NCI-H524 treated with DMSO at 0.1 percent for 48 hours (cell line): ENCODE data around the gene CAPN12.

Experiments used
- DNase-seq: peaks from one replicate; lab custom pipeline; 2025; lab: John Stamatoyannopoulos, UW

The CAPN12 gene

GRCh38 chr19:38709671-38710415 is 34.4 kb downstream of the CAPN12 start:
- no peak for DNase-seq

DNA sequence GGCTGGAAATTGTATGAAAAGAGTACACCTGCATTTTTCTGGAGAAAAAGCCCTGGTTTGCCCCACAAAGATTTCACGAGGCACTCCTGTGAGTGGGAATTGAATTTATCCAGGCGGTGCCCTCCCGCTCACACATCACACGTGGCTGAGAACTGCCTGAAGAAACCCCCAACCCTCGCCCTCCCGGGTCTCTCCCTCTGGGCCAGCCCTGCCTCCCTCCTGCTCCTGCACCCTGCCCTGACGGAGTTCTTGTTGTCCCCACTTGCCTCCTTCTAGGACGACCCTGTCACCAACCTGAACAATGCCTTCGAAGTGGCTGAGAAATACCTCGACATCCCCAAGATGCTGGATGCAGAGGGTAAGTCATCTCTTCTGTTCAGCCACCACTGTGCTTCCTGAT is 35.2 kb downstream of the CAPN12 start:
- no peak for DNase-seq

DNA sequence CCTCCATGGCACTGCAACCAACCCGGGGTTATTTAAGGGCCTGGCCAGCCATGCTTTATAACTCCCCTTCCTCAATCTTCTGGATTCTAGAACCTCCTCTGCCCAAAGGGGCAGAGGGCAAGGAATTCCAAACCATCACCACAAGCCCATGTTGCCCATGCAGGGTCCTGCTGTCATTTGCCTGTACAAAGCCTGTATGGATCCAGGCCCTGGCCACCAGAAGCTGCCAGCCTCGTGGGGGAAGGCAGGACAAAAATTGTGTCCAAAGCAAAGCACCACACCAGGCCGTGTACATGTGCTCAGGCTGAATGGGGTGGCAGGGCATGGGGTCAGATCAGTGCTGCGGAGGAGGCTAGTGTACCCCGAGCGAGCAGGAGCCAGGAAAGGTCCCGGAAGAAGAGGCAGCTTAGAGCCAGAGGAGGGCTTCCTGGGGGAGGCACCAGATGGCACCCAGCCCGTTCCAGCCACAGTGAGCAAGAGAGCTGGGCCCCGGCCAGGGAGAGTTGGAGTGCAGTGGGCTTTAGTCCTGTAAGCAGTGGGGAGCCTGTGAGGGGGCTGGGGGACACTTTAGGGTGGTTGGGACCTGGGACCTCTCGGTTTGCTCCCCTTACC is 35.8 kb downstream of the CAPN12 start:
- no peak for DNase-seq

DNA sequence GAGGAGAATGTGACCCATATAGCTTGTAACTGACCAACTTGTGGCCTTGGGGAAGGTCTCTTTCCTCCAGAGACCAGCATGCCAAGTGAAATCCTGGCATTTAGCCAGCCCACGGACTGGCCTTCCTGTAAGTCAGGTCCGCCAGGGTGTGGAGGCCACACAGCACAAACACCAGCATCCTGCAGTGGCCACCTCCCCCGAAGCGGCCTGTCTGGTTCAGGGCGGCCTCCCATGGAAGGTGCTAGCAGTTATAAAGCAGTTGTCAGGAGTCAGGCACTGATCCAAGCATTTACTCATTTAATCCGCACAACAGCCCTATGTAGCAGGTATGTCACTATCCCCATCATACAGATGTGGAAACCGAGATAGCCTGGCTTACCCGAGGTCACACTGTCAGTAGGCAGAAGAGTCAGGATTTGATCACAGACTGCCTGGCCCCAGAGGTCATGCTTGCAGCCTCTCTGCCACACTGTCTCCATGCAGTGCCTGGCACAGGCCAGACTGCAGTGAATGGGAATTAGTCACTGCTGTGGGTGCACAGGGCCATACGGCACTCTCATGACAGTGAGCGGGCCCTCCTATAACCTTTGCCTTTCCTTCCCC is 36.7 kb downstream of the CAPN12 start:
- no peak for DNase-seq

- DNase-seq: no peak
Observed at GRCh38 chr19:38706792-38707511, 37.3 kb downstream of the CAPN12 start.

DNA sequence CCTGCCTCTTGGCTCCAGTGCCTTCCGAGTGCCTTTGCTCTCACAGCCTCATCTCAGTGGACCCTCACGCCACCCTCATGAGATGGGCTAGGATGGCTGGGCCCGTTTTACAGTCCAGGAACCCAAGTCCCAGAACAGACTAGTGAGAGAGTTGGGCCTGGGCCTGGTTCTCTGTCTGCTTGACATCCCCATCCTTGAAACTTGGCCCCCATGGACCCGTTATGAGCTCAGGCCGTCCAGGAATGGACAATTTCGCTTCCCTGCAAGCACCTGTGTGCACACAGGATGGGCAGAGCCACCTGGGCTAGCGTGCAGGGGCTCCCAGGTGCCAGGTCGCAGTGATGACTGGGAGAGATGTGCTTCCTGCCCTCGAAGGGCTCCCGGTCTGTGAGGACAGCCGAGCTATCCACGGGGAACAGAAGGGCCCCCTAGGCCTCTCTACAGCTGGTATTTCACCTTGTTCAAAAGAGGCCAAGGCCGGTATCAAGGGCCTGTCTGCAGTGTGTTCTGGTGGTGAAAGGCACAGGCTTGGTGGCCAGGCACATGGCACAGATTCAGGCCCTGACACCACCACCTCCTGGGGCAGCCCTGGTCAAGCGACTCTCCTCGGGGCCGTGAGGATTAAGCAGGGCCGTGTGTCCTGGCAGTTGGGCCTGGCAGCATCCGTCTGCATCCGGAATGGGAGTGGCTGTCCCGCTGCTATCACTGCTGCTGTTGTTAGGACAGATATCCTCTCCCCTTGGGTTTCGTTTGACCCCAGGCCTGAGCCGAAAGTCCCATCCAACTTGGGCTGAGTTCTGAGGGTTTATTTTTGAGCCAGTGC is 38.9 kb downstream of the CAPN12 start:
- no peak for DNase-seq

DNA sequence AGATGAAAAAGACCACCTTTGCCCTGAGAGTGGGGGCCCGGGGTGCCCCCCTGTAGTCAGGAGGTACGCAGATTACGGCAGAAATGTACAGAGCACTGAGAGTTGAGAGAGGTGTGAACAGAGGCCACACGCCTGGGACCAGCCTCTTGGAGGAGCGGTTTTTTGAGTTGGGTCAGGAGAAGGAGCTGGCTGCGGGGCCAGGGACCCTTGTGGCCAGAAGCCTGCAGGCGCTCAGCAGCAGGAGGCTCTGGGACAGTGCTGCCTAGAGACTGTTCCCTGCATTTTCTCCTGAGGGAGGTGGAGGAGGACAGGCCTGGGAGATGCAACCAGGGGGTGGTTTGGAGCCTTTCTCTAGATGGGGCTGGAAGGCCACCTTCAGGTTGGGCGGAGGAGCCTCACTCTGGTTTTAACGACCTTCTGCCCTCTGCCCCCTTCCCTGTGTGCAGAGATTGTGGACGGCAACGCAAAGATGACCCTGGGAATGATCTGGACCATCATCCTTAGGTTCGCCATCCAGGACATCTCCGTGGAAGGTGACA is 39.7 kb downstream of the CAPN12 start:
- DNase-seq: no peak

DNA sequence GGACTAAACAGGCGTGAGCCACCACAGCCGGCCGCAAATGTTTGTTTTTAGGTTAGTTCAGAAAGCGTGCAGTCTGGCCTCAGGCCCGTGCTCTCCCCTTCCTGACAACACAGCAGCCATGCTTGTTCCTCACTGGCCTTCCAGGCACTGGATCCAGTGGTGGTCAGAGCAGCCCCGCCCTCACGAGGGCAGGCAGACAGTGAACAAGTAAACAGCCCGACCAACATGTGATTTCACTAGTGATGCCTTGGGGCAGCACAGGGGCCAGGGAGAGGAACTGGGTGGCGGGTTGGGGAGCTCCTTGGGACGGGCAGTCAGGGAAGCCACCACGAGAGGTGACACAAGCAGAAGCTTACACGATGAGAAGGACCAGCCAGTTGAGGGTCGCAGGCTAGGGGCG is 40.8 kb downstream of the CAPN12 start:
- no peak for DNase-seq

DNA sequence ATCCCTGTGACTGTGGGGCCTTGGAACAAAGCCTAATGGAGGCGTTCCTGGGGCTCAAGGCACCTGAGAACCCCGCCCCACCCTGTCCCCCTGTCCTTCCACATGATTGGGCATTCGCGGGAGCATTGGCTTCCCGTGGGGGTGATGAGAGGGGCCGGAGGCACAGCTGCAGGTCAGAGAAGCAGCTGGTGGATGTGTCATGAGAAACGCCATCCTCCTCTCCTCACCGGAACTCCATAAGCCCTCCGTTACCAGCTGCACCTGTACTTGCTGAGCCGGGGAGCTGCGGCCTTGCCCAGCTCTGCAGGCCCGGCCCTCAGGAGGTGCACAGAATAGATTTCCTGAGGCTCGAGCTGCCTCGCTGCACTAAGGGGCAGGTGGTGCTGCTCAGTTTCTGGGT is 42.0 kb downstream of the CAPN12 start:
- DNase-seq: no peak

DNA sequence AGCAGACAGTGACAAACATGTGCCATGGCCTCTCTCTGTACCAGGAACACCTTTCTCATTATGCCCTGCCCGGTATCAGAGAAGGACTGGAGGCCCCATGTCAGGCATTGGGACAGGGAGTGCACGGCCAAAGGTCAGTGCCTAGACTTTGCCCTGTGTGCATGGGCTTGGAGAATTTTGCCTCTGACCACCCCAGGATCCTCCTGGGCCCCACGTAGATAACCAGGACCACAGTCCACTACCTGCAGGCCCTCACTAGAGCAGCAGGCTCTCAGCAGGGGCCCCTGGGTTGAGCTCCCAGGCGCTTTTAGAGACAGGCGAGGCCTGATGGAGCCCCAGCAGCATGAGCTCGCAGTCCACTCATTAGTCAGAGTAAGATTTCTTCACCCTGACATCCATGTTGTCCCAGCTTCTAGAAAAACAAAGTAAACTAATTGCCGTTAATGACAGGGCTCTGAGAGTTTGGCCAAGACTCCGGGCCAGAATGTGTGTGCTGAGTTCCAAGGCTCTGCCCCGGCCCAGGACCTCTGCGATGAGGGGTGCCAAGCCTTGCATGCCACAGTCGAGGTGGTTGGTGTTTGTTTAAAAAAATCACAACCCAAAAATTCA is 42.7 kb downstream of the CAPN12 start:
- no peak for DNase-seq

DNA sequence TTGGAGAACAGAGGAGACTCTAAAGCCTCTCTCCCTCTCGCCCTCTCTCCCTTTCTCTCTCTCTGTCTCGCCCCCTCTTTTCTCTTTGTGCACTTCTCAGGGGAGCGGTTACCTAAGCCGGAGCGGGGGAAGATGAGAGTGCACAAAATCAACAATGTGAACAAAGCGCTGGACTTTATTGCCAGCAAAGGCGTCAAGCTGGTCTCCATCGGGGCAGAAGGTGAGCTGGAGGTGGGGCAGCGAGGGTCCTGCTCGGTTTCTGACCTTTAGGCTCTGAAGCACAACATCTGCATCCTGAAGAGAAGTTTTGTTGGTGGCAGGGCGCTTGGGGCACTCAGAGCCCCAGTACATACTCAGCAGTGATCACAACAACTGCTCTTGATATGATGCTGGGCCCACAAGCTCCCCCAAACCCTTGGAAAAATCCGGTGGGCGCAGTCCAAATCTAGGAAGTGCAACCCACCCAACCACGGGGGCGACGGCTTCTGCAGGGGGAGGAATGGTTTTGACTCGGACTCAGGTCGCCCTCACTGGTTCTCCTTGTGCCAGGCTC is 43.3 kb downstream of the CAPN12 start:
- no peak for DNase-seq

GRCh38 chr19:38700350-38700901 is 43.8 kb downstream of the CAPN12 start:
- no peak for DNase-seq

GRCh38 chr19:38699647-38700349 is 44.5 kb downstream of the CAPN12 start:
- DNase-seq: no peak

DNA sequence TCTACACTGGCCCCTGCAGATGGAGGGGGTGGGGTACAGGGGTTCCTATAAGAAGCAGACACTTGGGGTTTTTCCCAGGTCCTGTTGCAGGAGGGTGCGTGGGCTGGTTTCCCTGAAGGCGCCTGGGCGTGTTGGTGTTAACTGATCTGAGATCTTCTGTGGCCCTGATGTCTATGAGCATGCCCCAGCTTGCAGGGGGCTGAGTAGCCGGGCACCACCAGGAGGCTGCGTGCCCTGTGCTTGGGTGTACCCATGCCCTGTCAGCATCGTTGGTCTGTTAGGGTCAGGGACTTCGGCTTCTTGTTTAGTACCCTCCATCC is 45.3 kb downstream of the CAPN12 start:
- no peak for DNase-seq

DNA sequence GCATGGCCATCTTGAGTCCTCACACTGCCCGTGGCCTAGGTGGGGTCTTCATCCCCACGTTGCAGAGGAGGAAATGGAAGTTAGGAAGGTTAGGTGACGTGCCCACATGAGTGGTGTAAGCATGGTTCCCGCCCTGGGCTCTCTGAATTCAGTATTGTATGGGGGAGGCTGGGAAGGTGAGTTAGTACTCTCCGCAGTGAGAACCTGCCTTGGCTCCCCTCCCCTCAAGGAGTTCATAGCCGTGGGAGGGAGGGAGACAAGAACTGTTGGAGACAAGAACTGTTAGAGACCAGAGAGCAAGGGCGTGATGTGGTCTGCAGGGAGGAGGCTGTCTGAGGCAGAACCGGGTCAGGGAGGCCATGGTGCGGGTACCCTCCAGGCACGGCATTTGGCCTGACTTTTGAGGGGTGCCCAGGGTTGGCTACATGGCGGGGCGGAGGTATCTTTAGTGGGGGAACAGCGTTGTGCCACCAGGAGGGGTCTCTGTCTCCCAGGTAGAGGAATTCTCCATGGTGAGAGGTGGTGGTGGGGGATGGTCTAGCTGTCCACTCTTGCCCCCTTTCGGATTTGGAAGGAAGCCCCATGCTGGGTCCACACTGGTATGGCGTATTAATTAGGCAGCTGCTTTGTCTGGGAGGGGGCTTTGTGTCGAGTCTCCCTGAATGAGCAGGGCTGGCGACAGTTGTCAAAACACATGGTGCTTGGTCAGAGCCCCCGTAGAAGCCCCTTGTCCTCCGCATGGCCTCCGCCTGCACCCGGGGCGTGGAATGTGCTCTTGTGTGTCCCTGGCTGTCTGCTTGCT is 45.8 kb downstream of the CAPN12 start:
- no peak for DNase-seq

GRCh38 chr19:38697641-38698071 is 46.6 kb downstream of the CAPN12 start:
- no peak for DNase-seq

DNA sequence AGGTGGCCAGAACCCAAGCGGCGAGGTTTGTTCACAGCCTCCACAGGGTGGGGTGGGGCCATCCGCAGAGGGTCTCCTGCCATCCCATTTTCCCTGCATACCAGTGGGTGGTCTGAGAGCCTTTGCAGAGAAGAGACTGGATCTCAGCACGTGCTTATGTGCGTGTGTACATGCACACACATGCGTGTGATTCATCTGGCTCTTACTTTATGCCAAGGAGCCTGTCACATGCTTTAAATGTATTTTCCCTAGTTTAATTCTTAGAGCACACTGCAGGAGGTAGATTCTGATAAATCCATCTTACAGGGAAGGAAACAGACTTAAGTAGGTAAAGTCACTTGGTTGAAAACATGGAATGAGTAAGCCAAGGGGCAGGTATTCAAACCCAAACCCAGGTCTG is 47.1 kb downstream of the CAPN12 start:
- no peak for DNase-seq

DNA sequence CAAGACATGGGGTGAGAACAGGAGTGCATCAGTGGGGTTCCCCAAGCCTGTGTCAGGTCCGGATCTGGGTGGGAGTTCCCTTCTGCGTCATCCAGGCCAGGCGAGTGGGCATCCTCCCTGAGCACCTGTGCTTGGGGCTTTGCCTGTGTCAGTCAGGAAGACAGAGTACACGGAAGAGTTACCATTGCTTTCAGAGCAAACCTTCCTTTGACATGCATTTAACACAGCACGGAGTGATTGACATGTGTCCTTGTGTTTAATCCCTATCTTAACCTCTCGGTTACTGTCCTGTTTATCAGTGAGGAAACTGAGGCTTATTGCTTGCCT is 47.6 kb downstream of the CAPN12 start:
- DNase-seq: no peak
